GM23248 (cell line): ENCODE measurements around the gene ZNF785. TPM values are rescaled to one million over a fixed set of nuclear protein-coding genes. Genes with fewer than 3 reads are reported as not detected.

Experiments
- DNase-seq: peaks from one replicate; pipeline ENCODE4 v3.0.0-alpha.2; 2015
- H2AFZ ChIP-seq: fragments of 200-600 bp; sonication (generic); 2 replicates; pipeline ENCODE4 v1.6.1; 2016; ENCODE audit warnings: antibody characterized with exemption
- H3F3A ChIP-seq: fragments of 200-600 bp; sonication (generic); 2 replicates; pipeline ENCODE4 v1.6.1; 2016; ENCODE audit warnings: mild to moderate bottlenecking, antibody characterized with exemption, mixed run types; ENCODE audit not compliant: insufficient read depth
- H3K27ac ChIP-seq: fragments of 200-600 bp; sonication (generic); 2 replicates; pipeline ENCODE4 v1.5.1; 2016; ENCODE audit warnings: mild to moderate bottlenecking
- H3K27me3 ChIP-seq: fragments of 200-600 bp; sonication (generic); replicated peaks from 2 replicates; pipeline ENCODE4 v1.6.1; 2016; ENCODE audit warnings: mild to moderate bottlenecking; ENCODE audit not compliant: insufficient read depth
- H3K36me3 ChIP-seq: fragments of 200-600 bp; sonication (generic); 2 replicates; pipeline ENCODE4 v1.6.1; 2016; ENCODE audit warnings: low read depth, mild to moderate bottlenecking
- H3K4me1 ChIP-seq: fragments of 200-600 bp; sonication (generic); 2 replicates; pipeline ENCODE4 v1.6.1; 2016; ENCODE audit warnings: mild to moderate bottlenecking; ENCODE audit not compliant: insufficient read depth
- H3K4me2 ChIP-seq: fragments of 200-600 bp; sonication (generic); one replicate; pipeline ENCODE4 v1.6.1; 2016; ENCODE audit warnings: mild to moderate bottlenecking; ENCODE audit not compliant: unreplicated experiment
- H3K4me3 ChIP-seq: fragments of 200-600 bp; sonication (generic); 2 replicates; pipeline ENCODE4 v1.5.1; 2016; ENCODE audit warnings: mild to moderate bottlenecking
- H3K79me2 ChIP-seq: fragments of 200-600 bp; sonication (generic); 2 replicates; pipeline ENCODE4 v1.6.1; 2016; ENCODE audit warnings: mild to moderate bottlenecking; ENCODE audit not compliant: insufficient read depth
- H3K9ac ChIP-seq: fragments of 200-600 bp; sonication (generic); 2 replicates; pipeline ENCODE4 v1.6.1; 2016; ENCODE audit warnings: mild to moderate bottlenecking
- H3K9me2 ChIP-seq: fragments of 200-600 bp; sonication (generic); 2 replicates; pipeline ENCODE4 v1.6.1; 2016; ENCODE audit warnings: mixed run types, mild to moderate bottlenecking, moderate library complexity; ENCODE audit not compliant: insufficient read depth
- H3K9me3 ChIP-seq: fragments of 200-600 bp; sonication (generic); one replicate; pipeline ENCODE4 v1.6.1; 2017; ENCODE audit warnings: low read depth
- H4K20me1 ChIP-seq: fragments of 200-600 bp; sonication (generic); 2 replicates; pipeline ENCODE4 v1.6.0; 2016; ENCODE audit not compliant: insufficient read depth
- EZH2 ChIP-seq: fragments of 200-600 bp; sonication (generic); IDR thresholded peaks from 2 replicates; pipeline ENCODE4 v1.6.1; 2018; ENCODE audit warnings: antibody characterized with exemption, mild to moderate bottlenecking; ENCODE audit not compliant: insufficient read depth, poor library complexity, severe bottlenecking
- EZH2phosphoT487 ChIP-seq: fragments of 200-600 bp; sonication (generic); IDR thresholded peaks from 2 replicates; pipeline ENCODE4 v1.6.1; 2018; ENCODE audit warnings: antibody characterized with exemption, moderate library complexity, mild to moderate bottlenecking, low read depth; ENCODE audit not compliant: insufficient read depth
- WGBS, 2 experiments: methylation state at CpG; one replicate each; pipeline ENCODE4 v1.1.6; 2015 to 2017; ENCODE audit warnings: low lambda C conversion rate in 2 of 2, low coverage in 1 of 2; ENCODE audit errors: missing lambda C conversion rate in 2 of 2; 5-methylcytosine and 5-hydroxymethylcytosine counted together
- in situ Hi-C: fragments of 300-500 bp; cut with MboI; formaldehyde crosslinking; loops from 2 replicates; pipeline ENCODE4 v1.15.0; 2020
- polyA plus RNA-seq: library from polyadenylated mRNA; unstranded; fragments of >200 nt; fragmentation: Nextera tagmentation; extraction: Ambion mirVana; gene quantifications from 2 replicates; pipeline ENCODE4 v1.2.1, GENCODE V29; 2016
- total RNA-seq: library from RNA; depleted of rRNA; stranded (reverse); fragments of >200 nt; shearing (Covaris generic); gene quantifications from 2 replicates; pipeline ENCODE4 v1.2.3, GENCODE V29; 2014

The ZNF785 gene
- total and polyA plus RNA-seq, 2 experiments from 2014 or later, result 6.9 to 9.0 TPM

DNA sequence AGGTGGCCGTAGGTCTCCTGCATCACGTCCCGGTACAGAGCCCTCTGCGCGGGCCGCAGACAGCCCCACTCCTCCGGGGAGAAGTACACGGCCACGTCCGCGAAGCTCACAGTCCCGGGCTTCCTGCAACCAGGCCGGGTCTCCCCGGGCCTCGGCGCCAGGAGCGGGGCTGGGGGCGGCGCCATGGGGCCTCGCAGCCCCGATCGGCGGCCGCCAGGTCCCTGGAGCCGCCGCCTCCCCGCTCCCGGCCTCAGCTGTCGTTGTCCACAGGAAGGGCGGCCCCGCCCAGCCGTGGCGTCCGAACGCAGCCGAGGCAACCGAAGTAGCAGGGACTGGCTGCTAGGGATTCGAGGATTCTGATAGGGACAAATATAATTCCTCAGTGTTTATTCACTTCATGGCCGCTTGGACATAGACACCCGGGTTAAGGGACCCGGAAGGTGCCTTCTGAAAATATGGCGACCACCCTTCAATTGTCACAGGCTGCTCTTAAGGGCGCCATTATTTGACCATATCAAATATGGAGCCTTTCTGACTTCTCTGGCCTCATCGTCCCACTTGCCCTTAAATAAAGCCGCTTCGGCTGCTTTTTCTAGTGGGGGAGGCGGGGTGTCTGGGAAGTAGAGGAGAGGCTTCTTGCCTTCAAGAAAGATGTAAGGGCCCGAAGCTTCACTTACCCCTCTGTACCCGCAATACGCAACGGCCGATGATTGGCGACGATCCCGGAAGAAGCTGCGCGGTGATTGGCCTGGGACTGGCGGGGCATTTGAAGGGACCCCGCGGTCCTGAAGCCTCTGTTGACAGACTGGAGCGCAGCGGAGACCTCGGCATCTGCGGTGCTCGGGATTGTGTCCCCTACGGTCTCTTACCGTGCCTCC lies 13.8 kb downstream of the ZNF785 start, which contains the start of gene ZNF688:
ZNF688 (minus strand) TSS at position 270 of the 878 bp plus-strand sequence; CDS start at position 185, 85 bp downstream.
- H3K4me2 ChIP-seq, result peak within 1 kb of the TSS; percentile 98
- H3K9me3 ChIP-seq, result no peaks in the 10 kb centered on the region
- peak within 1 kb of the TSS; percentile 89 for H3K9ac ChIP-seq
- H3K36me3 ChIP-seq, result no peaks in the 10 kb centered on the region
- no peaks in the 10 kb centered on the region for H3K9me2 ChIP-seq
- H3K4me3 ChIP-seq, result peak within 1 kb of the TSS; percentile 79
- H3K4me1 ChIP-seq, result peaks cover 4% of the 10 kb centered on the region; the same call in 1 of the 2 replicates
- H3K27me3 ChIP-seq, result no peaks in the 10 kb centered on the region
- in situ Hi-C loops, result no loop called here
- H4K20me1 ChIP-seq, result no peaks in the 10 kb centered on the region
- TF ChIP-seq EZH2phosphoT487 (no peak), EZH2 (no peak)
- peak within 1 kb of the TSS; percentile 83 for H2AFZ ChIP-seq
- WGBS, 2 experiments, result 1 to 2% methylated on average over 46 to 67 of the region's 67 CpGs
- peaks cover 13% of the 10 kb centered on the region; the same call in 1 of the 2 replicates for H3F3A ChIP-seq
- no peaks in the 10 kb centered on the region for H3K79me2 ChIP-seq
- peak; percentile 98 for DNase-seq
- peak within 1 kb of the TSS; percentile 81 for H3K27ac ChIP-seq

DNA sequence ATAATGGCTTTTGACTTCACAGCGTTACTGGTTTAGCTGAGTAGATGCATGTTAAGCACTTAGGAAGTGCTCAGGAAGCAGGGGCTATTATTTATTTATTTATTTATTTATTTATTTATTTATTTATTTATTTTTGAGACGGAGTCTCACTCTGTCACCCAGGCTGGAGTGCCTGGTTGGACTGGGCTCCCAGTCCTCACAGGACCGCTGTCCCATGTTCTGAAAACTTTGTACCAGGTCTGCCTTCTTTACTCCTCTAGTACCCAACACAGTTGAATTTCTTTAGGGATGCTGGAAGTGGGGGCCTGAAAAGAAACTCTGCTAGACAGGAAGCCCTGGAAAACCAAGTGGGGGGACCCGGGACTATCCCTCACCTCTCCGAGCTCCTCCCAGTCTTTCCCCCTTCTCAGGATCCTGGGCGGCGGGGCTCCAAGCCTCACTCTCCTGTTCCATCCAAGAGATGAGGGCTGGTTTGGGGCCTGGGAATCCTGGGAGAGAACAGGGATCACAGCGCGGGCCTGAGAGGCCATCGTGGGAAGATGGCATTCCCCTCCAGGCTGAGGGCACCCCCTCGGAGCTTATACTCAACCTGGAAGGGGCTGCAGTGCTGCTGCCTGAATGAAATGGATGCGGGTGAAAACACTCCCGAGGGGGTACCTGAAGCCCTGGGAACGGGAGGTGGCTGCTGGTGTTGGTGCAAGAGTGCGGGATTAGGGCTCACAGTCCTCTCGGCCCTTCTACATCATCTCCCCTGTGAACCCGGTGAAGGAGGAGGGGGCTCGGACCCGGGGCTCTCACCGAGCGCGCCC lies 14.7 kb downstream of the ZNF785 start:
- peak overlapping the region; percentile 79 for H3K4me3 ChIP-seq
- H3F3A ChIP-seq, result peaks cover 13% of the 10 kb centered on the region; the same call in 1 of the 2 replicates
- peaks cover 4% of the 10 kb centered on the region; the same call in 1 of the 2 replicates for H3K4me1 ChIP-seq
- H3K4me2 ChIP-seq, result peak overlapping the region; percentile 98
- WGBS, 2 experiments, result 8 to 10% methylated on average over 22 of the region's 22 CpGs
- DNase-seq, result peak; percentile 65
- no peaks in the 10 kb centered on the region for H3K9me3 ChIP-seq
- H3K9me2 ChIP-seq, result no peaks in the 10 kb centered on the region
- in situ Hi-C loops, result no loop called here
- no peaks in the 10 kb centered on the region for H3K27me3 ChIP-seq
- H3K27ac ChIP-seq, result peak overlapping the region; percentile 81
- no peaks in the 10 kb centered on the region for H3K79me2 ChIP-seq
- H2AFZ ChIP-seq, result peak overlapping the region; percentile 83
- no peak for TF ChIP-seq EZH2
- no peak for TF ChIP-seq EZH2phosphoT487
- H3K9ac ChIP-seq, result peak overlapping the region; percentile 89
- no peaks in the 10 kb centered on the region for H3K36me3 ChIP-seq
- H4K20me1 ChIP-seq, result no peaks in the 10 kb centered on the region

DNA sequence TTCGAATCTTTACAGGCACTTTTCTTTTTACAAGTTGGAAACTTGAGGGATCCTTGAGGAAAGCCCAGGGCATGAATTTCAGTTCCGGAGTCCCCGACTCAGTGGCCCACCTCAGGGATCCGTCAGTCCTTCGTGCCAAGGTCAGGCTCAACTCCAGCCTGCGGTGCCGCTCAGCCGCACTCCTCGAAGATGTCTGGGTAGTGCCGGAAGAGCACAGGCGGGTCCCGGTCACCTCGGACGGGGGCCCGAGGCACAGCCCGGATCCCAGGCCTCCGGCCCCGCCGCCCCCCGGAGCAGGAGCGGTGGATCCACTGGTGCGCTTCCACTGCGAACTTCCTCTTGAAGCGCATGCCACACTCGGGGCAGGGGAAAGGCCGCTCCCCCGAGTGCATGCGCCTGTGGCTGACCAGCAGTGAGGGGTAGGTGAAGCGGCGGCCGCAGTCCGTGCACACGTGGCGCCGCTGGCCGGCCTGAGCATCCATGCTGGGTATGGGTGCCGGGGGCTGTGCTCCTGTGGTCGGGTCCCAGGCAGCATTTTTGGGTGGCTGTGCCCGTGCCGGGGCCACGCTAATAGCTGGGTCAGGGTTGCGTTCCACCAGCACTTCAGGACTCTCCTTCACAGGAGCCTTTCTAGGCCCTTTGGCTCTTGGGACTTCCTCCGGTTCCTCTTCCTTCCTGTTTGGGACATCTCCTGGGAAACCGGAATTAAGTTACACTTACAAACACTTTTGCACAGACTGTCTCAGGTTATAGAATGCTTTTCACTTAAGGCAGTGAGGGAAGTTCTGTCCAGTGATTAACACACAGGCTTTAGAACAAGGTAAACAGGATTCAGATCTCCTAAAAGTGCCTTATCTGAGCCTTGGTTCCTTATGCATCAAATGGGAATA lies 15.5 kb downstream of the ZNF785 start:
- H3K4me3 ChIP-seq, result no peak overlapping the region
- H3K27ac ChIP-seq, result no peak overlapping the region
- WGBS, 2 experiments, result 91 to 92% methylated on average over 34 of the region's 44 CpGs
- no peak overlapping the region for H3K9ac ChIP-seq
- H3K79me2 ChIP-seq, result no peaks in the 10 kb centered on the region
- in situ Hi-C loops, result no loop called here
- no peaks in the 10 kb centered on the region for H3K27me3 ChIP-seq
- TF ChIP-seq EZH2, result no peak
- no peak for TF ChIP-seq EZH2phosphoT487
- no peak overlapping the region for H3K4me2 ChIP-seq
- no peak for DNase-seq
- H4K20me1 ChIP-seq, result no peaks in the 10 kb centered on the region
- no peak overlapping the region for H2AFZ ChIP-seq
- H3K9me3 ChIP-seq, result no peaks in the 10 kb centered on the region
- no peaks in the 10 kb centered on the region for H3K9me2 ChIP-seq
- H3K4me1 ChIP-seq, result peaks cover 4% of the 10 kb centered on the region; the same call in 1 of the 2 replicates
- H3K36me3 ChIP-seq, result no peaks in the 10 kb centered on the region
- peaks cover 8% of the 10 kb centered on the region; the same call in 1 of the 2 replicates for H3F3A ChIP-seq
